RWPE1 (cell line): ENCODE results near the gene DMRT3.
"Not testable (repeated sequence)": the region's sequence is repeated elsewhere in the genome, so short reads cannot be mapped to it uniquely, and the experiment has no call there.

ENCODE experiments used
- CTCF ChIA-PET: fragments of 350-600 bp; sonication (Branson Sonifier 250); formaldehyde crosslinking; extraction: SDS; loops from one replicate; lab custom pipeline; 2021; lab: Yijun Ruan, JAX
- POLR2A ChIA-PET: fragments of 400-600 bp; formaldehyde crosslinking; extraction: SDS; loops from one replicate; lab custom pipeline; 2020; ENCODE audit warnings: antibody characterized with exemption; ENCODE audit not compliant: low non-redundant PET; lab: Yijun Ruan, JAX
- DNase-seq: peaks from one replicate; pipeline ENCODE4 v3.0.0; 2012; ENCODE audit warnings: low spot score
- H3K27ac ChIP-seq: fragments of 450-650 bp; 2 replicates; pipeline ENCODE4 v1.5.1; 2017
- CTCF ChIP-seq: fragments of 450-650 bp; conservative IDR thresholded peaks from 2 replicates; pipeline ENCODE4 v1.5.1; 2017; ENCODE audit warnings: low read depth, mild to moderate bottlenecking

DMRT3 gene

GRCh38 chr9:995781-996180 lies 19.3 kb downstream of the DMRT3 start:
- CTCF ChIA-PET: no interaction called here
- no peak for TF ChIP-seq CTCF
- POLR2A ChIA-PET: no interaction called here
- DNase-seq: no peak
- H3K27ac ChIP-seq: no peak overlapping the region

- H3K27ac ChIP-seq, POLR2A ChIA-PET, DNase-seq, CTCF ChIA-PET: not testable (repeated sequence)
Measured at GRCh38 chr9:998299-999110, 22.1 kb downstream of the DMRT3 start.

- no peak for TF ChIP-seq CTCF
- H3K27ac ChIP-seq: no peak overlapping the region
- no peak for DNase-seq
- ChIA-PET CTCF (interaction anchor here (0.6 kb wide), 2 partner anchors 35 to 109 kb away, joined by 3 to 4 read pairs; no protein-coding TSS in a partner anchor), POLR2A (no interaction called here)
Measured at GRCh38 chr9:1001838-1002237, 25.4 kb downstream of the DMRT3 start.

GRCh38 chr9:1002678-1003077 lies 26.2 kb downstream of the DMRT3 start:
- no peak overlapping the region for H3K27ac ChIP-seq
- POLR2A ChIA-PET: interaction anchor here (0.6 kb wide), 1 partner anchor 604 kb away, joined by 5 read pairs; no protein-coding TSS in a partner anchor
- CTCF ChIA-PET: no interaction called here
- DNase-seq: no peak
- TF ChIP-seq CTCF: no peak

- CTCF ChIA-PET: interaction anchor here (0.6 to 1.7 kb wide), 9 partner anchors 97 to 998 kb away, joined by 3 to 15 read pairs (median 3); no protein-coding TSS in a partner anchor
- POLR2A ChIA-PET: no interaction called here
- peak; percentile 71 for TF ChIP-seq CTCF
- peak; percentile 31 for DNase-seq
- no peak overlapping the region for H3K27ac ChIP-seq
Measured at GRCh38 chr9:1005043-1005667, 28.7 kb downstream of the DMRT3 start.

- CTCF ChIA-PET: no interaction called here
Measured at GRCh38 chr9:1007312-1007711, 30.9 kb downstream of the DMRT3 start.

More at GRCh38 chr9:1007312-1007711, 30.9 kb downstream of the DMRT3 start:
- no peak for TF ChIP-seq CTCF
- DNase-seq: no peak
- no peak overlapping the region for H3K27ac ChIP-seq
- POLR2A ChIA-PET: no interaction called here
